MM.1S (cell line): ENCODE measurements around the gene CCHCR1.
"Not testable (repeated sequence)": the region's sequence is repeated elsewhere in the genome, so short reads cannot be mapped to it uniquely, and the experiment has no call there.

ENCODE experiments used
- DNase-seq: peaks from one replicate; pipeline ENCODE4 v3.0.0-alpha.2; 2015
- H2AFZ ChIP-seq: fragments of 300-600 bp; sonication (generic); 2 replicates; pipeline ENCODE4 v1.6.0; 2016; ENCODE audit warnings: antibody characterized with exemption, low read length
- H3F3A ChIP-seq: fragments of 300-600 bp; sonication (generic); 2 replicates; pipeline ENCODE4 v1.6.1; 2016; ENCODE audit warnings: mild to moderate bottlenecking, antibody characterized with exemption, low read length, moderate library complexity, mixed read lengths; ENCODE audit not compliant: insufficient read depth
- H3K27ac ChIP-seq: fragments of 300-600 bp; sonication (generic); 2 replicates; pipeline ENCODE4 v1.5.1; 2016; ENCODE audit warnings: mild to moderate bottlenecking, low read length
- H3K27me3 ChIP-seq: fragments of 300-600 bp; sonication (generic); replicated peaks from 2 replicates; pipeline ENCODE4 v1.6.0; 2016; ENCODE audit warnings: low read length; ENCODE audit not compliant: insufficient read depth
- H3K36me3 ChIP-seq: fragments of 300-600 bp; sonication (generic); replicated peaks from 2 replicates; pipeline ENCODE4 v1.6.1; 2016; ENCODE audit warnings: mild to moderate bottlenecking, low read length, mixed read lengths; ENCODE audit not compliant: insufficient read depth
- H3K4me1 ChIP-seq: fragments of 300-600 bp; sonication (generic); 2 replicates; pipeline ENCODE4 v1.6.1; 2016; ENCODE audit warnings: low read length, mixed read lengths
- H3K4me2 ChIP-seq: fragments of 300-600 bp; sonication (generic); 2 replicates; pipeline ENCODE4 v1.6.0; 2016; ENCODE audit warnings: low read depth, low read length
- H3K4me3 ChIP-seq: fragments of 300-600 bp; sonication (generic); 2 replicates; pipeline ENCODE4 v1.5.1; 2016; ENCODE audit warnings: low read length, mixed read lengths
- H3K79me2 ChIP-seq: fragments of 300-600 bp; sonication (generic); 2 replicates; pipeline ENCODE4 v1.6.1; 2016; ENCODE audit warnings: mixed run types, low read length, mixed read lengths
- H3K9ac ChIP-seq: fragments of 300-600 bp; sonication (generic); 2 replicates; pipeline ENCODE4 v1.6.1; 2016; ENCODE audit warnings: low read length, mixed read lengths
- H3K9me2 ChIP-seq: fragments of 300-600 bp; sonication (generic); replicated peaks from 2 replicates; pipeline ENCODE4 v1.6.1; 2016; ENCODE audit warnings: mild to moderate bottlenecking, low read length, mixed read lengths; ENCODE audit not compliant: insufficient read depth
- H3K9me3 ChIP-seq: fragments of 300-600 bp; sonication (generic); replicated peaks from 2 replicates; pipeline ENCODE4 v1.6.1; 2016; ENCODE audit warnings: mild to moderate bottlenecking, low read length, mixed read lengths; ENCODE audit not compliant: insufficient read depth
- H4K20me1 ChIP-seq: fragments of 300-600 bp; sonication (generic); 2 replicates; pipeline ENCODE4 v1.6.1; 2016; ENCODE audit warnings: mild to moderate bottlenecking, low read length, moderate library complexity, mixed read lengths; ENCODE audit not compliant: insufficient read depth
- CTCF ChIP-seq: fragments of 300-600 bp; sonication (generic); IDR thresholded peaks from 2 replicates; pipeline ENCODE4 v1.5.1; 2016; ENCODE audit warnings: antibody characterized with exemption, low read length, mixed read lengths
- EZH2 ChIP-seq: fragments of 300-600 bp; sonication (generic); optimal IDR thresholded peaks from 2 replicates; pipeline ENCODE3; 2017; ENCODE audit warnings: low read depth, mild to moderate bottlenecking, antibody characterized with exemption, low read length, mixed read lengths
- EZH2phosphoT487 ChIP-seq: fragments of 300-600 bp; sonication (generic); IDR thresholded peaks from 2 replicates; pipeline ENCODE4 v1.6.1; 2018; ENCODE audit warnings: antibody characterized with exemption, low read length

Gene CCHCR1

GRCh38 chr6:31197559-31198305 lies 40.1 kb upstream of the CCHCR1 start:
- peak overlapping the region; percentile 99 for H3K27ac ChIP-seq
- peaks cover 25% of the 10 kb centered on the region for H3K4me1 ChIP-seq
- peak overlapping the region; percentile 96 for H3K9ac ChIP-seq
- peak overlapping the region; percentile 88 for H3K4me3 ChIP-seq
- H3K79me2 ChIP-seq, result peaks cover 30% of the 10 kb centered on the region
- peak overlapping the region; percentile 66 for H2AFZ ChIP-seq
- peak overlapping the region; percentile 64; the same call in 1 of the 2 replicates for H3K4me2 ChIP-seq
- H3K27me3 ChIP-seq, result no peaks in the 10 kb centered on the region
- DNase-seq, result peak; percentile 93
- no peaks in the 10 kb centered on the region for H3K9me3 ChIP-seq
- TF ChIP-seq EZH2phosphoT487, result no peak
- no peak for TF ChIP-seq CTCF
- no peak for TF ChIP-seq EZH2
- H4K20me1 ChIP-seq, result no peaks in the 10 kb centered on the region
- H3K9me2 ChIP-seq, result no peaks in the 10 kb centered on the region
- H3K36me3 ChIP-seq, result no peaks in the 10 kb centered on the region
- H3F3A ChIP-seq, result peaks cover 33% of the 10 kb centered on the region

DNA sequence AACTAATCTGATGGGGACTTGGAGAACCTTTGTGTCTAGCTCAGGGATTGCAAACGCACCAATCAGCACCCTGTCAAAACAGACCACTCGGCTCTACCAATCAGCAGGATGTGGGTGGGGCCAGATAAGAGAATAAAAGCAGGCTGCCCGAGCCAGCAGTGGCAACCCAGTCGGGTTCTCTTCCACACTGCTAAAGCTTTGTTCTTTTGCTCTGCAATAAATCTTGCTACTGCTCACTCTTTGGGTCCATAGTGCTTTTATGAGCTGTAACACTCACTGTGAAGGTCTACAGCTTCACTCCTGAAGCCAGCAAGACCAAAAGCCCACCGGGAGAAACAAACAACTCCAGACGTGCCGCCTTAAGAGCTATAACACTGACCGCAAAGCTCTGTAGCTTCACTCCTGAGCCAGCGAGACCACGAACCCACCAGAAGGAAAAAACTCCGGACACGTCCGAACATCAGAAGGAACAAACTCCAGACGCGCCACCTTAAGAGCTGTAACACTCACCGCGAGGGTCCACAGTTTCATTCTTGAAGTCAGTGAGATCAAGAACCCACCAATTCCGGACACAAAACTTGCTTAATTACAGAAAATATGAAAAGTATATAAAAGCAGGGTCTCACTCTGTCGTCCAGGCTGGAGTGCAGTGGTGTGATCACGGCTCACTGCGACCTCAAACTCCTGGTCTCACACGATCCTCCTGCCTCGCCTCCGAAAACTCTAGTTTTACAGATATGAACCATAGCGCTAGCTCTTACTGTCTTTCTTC lies 38.8 kb upstream of the CCHCR1 start:
- H3K9me2 ChIP-seq, H3K27ac ChIP-seq, DNase-seq, H3K9ac ChIP-seq, H3K9me3 ChIP-seq, H3K36me3 ChIP-seq, H3K27me3 ChIP-seq, H2AFZ ChIP-seq, H4K20me1 ChIP-seq: not testable (repeated sequence)
- Histone ChIP-seq H3K4me1 (peaks cover 15% of the 10 kb centered on the region; the same call in 1 of the 2 replicates), H3K79me2 (peaks cover 27% of the 10 kb centered on the region), H3K4me2 (peak overlapping the region; percentile 63; the same call in 1 of the 2 replicates), H3F3A (peaks cover 24% of the 10 kb centered on the region; the same call in 1 of the 2 replicates), H3K4me3 (peak overlapping the region; percentile 33; the same call in 1 of the 2 replicates)

DNA sequence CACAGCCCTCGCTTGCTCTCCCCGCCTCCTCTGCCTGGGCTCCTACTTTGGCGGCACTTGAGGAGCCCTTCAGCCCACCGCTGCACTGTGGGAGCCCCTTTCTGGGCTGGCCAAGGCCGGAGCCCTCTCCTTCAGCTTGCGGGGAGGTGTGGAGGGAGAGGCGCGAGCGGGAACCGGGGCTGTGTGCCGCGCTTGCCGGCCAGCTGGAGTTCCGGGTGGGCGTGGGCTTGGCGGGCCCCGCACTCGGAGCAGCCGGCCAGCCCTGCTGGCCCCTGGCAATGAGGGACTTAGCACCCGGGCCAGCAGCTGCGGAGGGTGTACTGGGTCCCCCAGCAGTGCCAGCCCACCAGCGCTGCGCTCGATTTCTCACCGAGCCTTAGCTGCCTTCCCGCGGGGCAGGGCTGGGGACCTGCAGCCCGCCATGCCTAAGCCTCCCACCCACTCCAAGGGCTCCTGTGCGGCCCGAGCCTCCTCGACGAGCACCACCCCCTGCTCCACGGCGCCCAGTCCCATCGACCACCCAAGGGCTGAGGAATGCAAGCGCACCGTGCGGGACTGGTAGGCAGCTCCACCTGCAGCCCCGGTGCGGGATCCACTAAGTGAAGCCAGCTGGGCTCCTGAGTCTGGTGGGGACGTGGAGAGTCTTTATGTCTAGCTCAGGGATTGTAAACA lies 37.8 kb upstream of the CCHCR1 start:
- H3K4me3 ChIP-seq, H3K27me3 ChIP-seq, H2AFZ ChIP-seq, H3K9me2 ChIP-seq, H3K27ac ChIP-seq, H3K9me3 ChIP-seq, H3K9ac ChIP-seq, H3K36me3 ChIP-seq, H4K20me1 ChIP-seq, H3K4me2 ChIP-seq, DNase-seq: not testable (repeated sequence)
- H3K4me1 ChIP-seq, result peaks cover 14% of the 10 kb centered on the region
- peaks cover 22% of the 10 kb centered on the region for H3K79me2 ChIP-seq
- H3F3A ChIP-seq, result peaks cover 30% of the 10 kb centered on the region; the same call in 1 of the 2 replicates

GRCh38 chr6:31194061-31194834 lies 36.6 kb upstream of the CCHCR1 start:
- no peaks in the 10 kb centered on the region for H4K20me1 ChIP-seq
- TF ChIP-seq EZH2 (no peak), EZH2phosphoT487 (no peak), CTCF (no peak)
- no peak overlapping the region for H3K27ac ChIP-seq
- no peak overlapping the region for H3K9ac ChIP-seq
- H3K9me2 ChIP-seq, result no peaks in the 10 kb centered on the region
- peaks cover 24% of the 10 kb centered on the region; the same call in 1 of the 2 replicates for H3F3A ChIP-seq
- DNase-seq, result no peak
- no peaks in the 10 kb centered on the region for H3K27me3 ChIP-seq
- H2AFZ ChIP-seq, result no peak overlapping the region
- no peaks in the 10 kb centered on the region for H3K9me3 ChIP-seq
- H3K79me2 ChIP-seq, result peaks cover 10% of the 10 kb centered on the region
- no peak overlapping the region for H3K4me2 ChIP-seq
- H3K36me3 ChIP-seq, result no peaks in the 10 kb centered on the region
- no peak overlapping the region for H3K4me3 ChIP-seq
- H3K4me1 ChIP-seq, result peaks cover 3% of the 10 kb centered on the region; the same call in 1 of the 2 replicates
